NCI-H345 (cell line): Measurements from ENCODE around the gene CAPN7.

Source experiments
- DNase-seq: peaks from one replicate; lab custom pipeline; 2025; lab: John Stamatoyannopoulos, UW

CAPN7 gene

DNA sequence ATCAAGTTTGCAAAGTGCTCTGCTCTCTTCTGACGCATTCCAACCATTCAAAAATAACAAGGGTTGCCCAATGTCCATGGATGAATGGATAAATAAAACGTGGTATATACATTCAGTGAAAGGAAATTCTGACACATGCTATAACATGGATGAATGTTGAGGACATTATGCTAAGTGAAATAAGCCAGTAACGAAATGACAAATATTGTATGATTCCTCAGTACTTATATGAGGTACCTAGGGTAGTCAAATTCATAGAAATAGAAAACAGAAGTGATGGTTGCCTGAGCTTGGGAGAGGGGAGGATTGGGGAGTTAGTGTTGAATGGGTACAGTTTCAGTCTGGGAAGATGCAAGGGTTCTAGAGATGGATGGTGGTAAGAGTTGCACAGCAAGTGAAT is 92.5 kb downstream of the CAPN7 start:
- no peak for DNase-seq

GRCh38 chr3:15299036-15299435 is 93.0 kb downstream of the CAPN7 start:
- no peak for DNase-seq

DNA sequence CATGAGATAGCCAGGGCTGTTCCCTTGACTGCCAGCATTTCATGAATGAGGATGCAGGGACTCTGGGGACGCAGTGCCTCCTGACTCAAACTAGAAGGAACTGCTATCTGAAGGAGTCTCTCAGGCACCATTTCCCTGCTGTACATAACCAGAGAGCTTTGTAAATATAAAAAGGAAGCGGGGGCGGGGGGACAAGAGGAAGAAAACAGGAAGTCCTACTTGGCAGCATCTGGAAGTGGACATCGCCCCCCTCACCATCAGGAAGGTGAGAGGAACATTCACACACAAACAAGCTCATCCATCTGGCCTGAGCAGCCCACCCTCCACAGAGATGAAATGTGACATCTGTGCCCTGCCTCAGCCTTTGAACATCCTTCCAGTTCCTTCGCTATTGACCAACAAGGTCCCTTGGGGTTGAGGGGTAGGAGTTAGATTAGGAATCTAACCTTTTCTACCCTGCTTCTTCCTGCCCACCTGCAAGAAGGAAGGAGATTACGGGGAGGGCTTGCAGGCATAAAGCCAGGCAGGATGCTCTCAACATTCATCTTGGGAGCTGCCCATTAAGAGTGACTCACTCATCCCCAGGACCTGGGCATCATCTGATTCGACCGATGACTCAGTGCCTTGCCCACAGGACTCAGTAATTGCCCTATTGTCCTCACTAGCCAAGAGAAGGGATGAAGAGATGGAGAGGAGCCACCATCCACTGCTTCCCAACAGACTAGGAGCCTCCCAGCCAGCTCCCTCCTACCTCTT is 94.5 kb downstream of the CAPN7 start:
- no peak for DNase-seq

DNA sequence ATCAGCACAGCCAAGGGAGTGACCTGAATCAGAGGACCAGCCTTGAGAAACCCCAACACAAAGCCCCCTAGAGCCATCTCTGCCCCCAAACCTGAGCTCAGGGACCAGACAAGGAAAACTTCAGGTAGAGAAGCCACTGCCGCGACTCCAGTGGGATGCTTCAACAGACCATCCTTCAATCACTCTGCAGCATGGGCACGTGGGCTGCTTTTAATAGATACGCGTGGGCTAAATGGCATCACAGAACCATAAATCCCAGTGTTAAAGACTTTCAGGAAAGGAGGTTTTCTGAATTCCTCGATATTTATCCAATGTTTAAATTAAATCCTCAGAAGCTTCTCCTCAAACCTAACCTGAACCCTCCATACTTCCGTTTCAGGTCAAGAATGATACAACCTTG is 95.7 kb downstream of the CAPN7 start:
- DNase-seq = no peak
